Measurements from ENCODE around the gene SMIM1. TPM values are rescaled to one million over a fixed set of nuclear protein-coding genes. Genes with fewer than 3 reads are reported as not detected.
A peak's percentile ranks its signal among the peaks of the same experiment; 100 is the strongest.
"Not testable (repeated sequence)": the region's sequence is repeated elsewhere in the genome, so short reads cannot be mapped to it uniquely, and the experiment has no call there.

SMIM1 gene
- total RNA-seq, 1 donor from 2014 or later, result 1.3 TPM

DNA sequence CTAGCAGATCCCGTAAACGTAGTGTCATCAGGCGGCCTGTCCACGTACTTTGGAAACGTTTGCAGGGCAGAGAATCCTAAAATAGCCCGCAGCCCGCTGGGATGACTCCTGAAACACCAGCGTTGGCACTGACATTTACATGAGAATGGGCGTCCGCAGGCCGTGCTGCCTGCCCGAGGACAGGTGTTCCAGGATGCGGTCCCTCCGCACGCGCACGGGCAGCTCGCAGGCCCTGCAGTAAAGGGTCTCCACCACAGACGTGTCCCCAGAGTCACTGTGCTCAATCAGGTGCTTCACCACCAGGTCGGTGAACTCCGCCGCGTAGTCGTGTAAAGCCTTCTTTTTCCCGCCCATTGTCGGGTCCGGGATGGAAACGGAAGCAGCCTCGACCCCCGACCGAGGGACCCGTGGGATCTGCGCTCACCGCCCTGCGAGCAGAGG, 26.1 kb upstream of the SMIM1 start:
- H3K27me3 Mint-ChIP-seq (ENCODE audit: unreplicated experiment), result peaks cover 21% of the 10 kb centered on the region
- peak overlapping the region; percentile 47 for H3K27ac Mint-ChIP-seq (ENCODE audit: unreplicated experiment)
- H3K36me3 Mint-ChIP-seq (ENCODE audit: unreplicated experiment), result peaks cover 11% of the 10 kb centered on the region
- peaks cover 24% of the 10 kb centered on the region for H3K4me1 Mint-ChIP-seq (ENCODE audit: unreplicated experiment)
- H3K4me3 Mint-ChIP-seq (ENCODE audit: unreplicated experiment), result peak overlapping the region; percentile 74
- no peaks in the 10 kb centered on the region for H3K9me3 Mint-ChIP-seq (ENCODE audit: unreplicated experiment)
- TF ChIP-seq, protein P1, sequence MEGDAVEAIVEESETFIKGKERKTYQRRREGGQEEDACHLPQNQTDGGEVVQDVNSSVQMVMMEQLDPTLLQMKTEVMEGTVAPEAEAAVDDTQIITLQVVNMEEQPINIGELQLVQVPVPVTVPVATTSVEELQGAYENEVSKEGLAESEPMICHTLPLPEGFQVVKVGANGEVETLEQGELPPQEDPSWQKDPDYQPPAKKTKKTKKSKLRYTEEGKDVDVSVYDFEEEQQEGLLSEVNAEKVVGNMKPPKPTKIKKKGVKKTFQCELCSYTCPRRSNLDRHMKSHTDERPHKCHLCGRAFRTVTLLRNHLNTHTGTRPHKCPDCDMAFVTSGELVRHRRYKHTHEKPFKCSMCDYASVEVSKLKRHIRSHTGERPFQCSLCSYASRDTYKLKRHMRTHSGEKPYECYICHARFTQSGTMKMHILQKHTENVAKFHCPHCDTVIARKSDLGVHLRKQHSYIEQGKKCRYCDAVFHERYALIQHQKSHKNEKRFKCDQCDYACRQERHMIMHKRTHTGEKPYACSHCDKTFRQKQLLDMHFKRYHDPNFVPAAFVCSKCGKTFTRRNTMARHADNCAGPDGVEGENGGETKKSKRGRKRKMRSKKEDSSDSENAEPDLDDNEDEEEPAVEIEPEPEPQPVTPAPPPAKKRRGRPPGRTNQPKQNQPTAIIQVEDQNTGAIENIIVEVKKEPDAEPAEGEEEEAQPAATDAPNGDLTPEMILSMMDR (IDR thresholded peaks at IDR 0.05), result no peak
- no peak for DNase-seq (ENCODE audit: extremely low spot score, unreplicated experiment)

DNA sequence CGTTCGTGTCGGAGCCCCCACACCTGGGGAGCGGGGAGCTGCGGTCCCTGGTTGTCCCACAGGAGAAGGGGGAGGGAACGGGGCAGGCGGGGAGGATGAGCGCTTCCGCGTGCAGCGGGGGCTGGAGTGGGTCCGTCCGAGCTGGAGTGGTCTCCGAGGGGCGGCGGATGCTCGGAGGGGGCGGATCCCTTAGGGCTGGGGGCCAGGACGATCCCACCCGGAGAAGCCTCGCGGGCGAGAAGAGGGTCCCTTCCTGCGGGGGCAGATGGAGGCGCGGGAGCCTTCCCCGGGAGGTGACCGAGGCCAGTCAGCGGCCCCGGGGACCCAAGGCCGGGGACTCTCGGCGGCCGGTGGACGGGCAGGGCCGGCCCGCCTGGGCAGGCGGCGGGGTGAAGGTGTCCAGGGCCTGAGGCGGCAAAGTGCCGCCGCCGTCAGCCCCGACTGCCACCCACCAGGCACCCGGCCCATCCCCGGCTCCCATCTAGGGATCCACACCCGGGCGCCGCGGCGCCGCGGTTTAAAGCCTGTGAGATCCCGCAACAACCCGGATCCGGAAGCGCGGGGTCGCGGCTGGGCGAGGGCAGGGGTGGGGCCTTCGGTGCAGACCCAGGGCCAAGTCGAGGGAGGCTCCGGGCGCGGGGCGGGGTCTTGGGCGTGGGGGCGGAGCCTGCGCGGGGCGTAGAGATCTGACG, 25.6 kb upstream of the SMIM1 start:
- no peak for DNase-seq (ENCODE audit: extremely low spot score, unreplicated experiment)
- Mint-ChIP-seq H3K27me3 (ENCODE audit: unreplicated experiment) (peaks cover 23% of the 10 kb centered on the region), H3K27ac (ENCODE audit: unreplicated experiment) (peak overlapping the region; percentile 47), H3K4me3 (ENCODE audit: unreplicated experiment) (peak overlapping the region; percentile 74), H3K36me3 (ENCODE audit: unreplicated experiment) (peaks cover 5% of the 10 kb centered on the region), H3K9me3 (ENCODE audit: unreplicated experiment) (no peaks in the 10 kb centered on the region), H3K4me1 (ENCODE audit: unreplicated experiment) (peaks cover 23% of the 10 kb centered on the region)
- TF ChIP-seq, protein P1 (IDR thresholded peaks at IDR 0.05), result no peak

- Mint-ChIP-seq H3K4me3 (ENCODE audit: unreplicated experiment) (peak overlapping the region; percentile 72), H3K27ac (ENCODE audit: unreplicated experiment) (no peak overlapping the region), H3K4me1 (ENCODE audit: unreplicated experiment) (peaks cover 23% of the 10 kb centered on the region), H3K36me3 (ENCODE audit: unreplicated experiment) (peaks cover under 1% of the 10 kb centered on the region), H3K27me3 (ENCODE audit: unreplicated experiment) (peaks cover 29% of the 10 kb centered on the region), H3K9me3 (ENCODE audit: unreplicated experiment) (no peaks in the 10 kb centered on the region)
- no peak for DNase-seq (ENCODE audit: extremely low spot score, unreplicated experiment)
- TF ChIP-seq, protein P1 (IDR thresholded peaks at IDR 0.05), result no peak
These were observed 25.1 kb upstream of the SMIM1 start for GRCh38 chr1:3747522-3747848.

GRCh38 chr1:3747903-3748302, 24.6 kb upstream of the SMIM1 start:
- TF ChIP-seq, protein P1 (IDR thresholded peaks at IDR 0.05), result no peak
- Mint-ChIP-seq H3K36me3 (ENCODE audit: unreplicated experiment) (no peaks in the 10 kb centered on the region), H3K27me3 (ENCODE audit: unreplicated experiment) (peaks cover 30% of the 10 kb centered on the region), H3K9me3 (ENCODE audit: unreplicated experiment) (no peaks in the 10 kb centered on the region), H3K4me1 (ENCODE audit: unreplicated experiment) (peaks cover 23% of the 10 kb centered on the region), H3K27ac (ENCODE audit: unreplicated experiment) (no peak overlapping the region), H3K4me3 (ENCODE audit: unreplicated experiment) (peak overlapping the region; percentile 72)
- DNase-seq (ENCODE audit: extremely low spot score, unreplicated experiment), result no peak

DNA sequence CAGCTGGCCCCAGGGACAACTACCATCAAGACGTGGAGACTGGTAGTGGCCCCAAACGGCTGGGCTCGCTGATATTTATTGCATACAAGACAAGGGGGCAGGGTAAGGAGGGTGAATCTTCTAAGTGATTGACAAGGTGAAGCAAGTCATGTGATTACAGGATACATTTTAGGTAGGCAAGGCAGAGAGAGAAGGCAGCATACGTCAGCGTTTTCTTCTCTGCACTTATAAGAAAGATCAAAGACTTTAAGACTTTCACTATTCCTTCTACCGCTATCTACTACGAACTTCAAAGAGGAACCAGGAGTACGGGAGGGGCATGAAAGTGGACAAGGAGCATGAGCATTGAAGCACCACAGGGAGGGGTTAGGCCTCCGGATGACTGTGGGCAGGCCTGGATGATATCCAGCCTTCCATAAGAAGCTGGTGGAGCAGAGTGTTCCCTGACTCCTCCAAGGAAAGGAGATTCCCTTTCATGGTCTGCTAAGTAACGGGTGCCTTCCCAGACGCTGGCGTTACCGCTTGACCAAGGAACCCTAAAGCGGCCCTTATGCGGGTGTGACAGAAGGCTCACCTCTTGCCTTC, 24.1 kb upstream of the SMIM1 start:
- not testable (repeated sequence) for H3K9me3 Mint-ChIP-seq (ENCODE audit: unreplicated experiment); H3K36me3 Mint-ChIP-seq (ENCODE audit: unreplicated experiment); DNase-seq (ENCODE audit: extremely low spot score, unreplicated experiment); H3K27ac Mint-ChIP-seq (ENCODE audit: unreplicated experiment)
- Mint-ChIP-seq H3K4me1 (ENCODE audit: unreplicated experiment) (peaks cover 23% of the 10 kb centered on the region), H3K4me3 (ENCODE audit: unreplicated experiment) (peak overlapping the region; percentile 72), H3K27me3 (ENCODE audit: unreplicated experiment) (peaks cover 30% of the 10 kb centered on the region)

Measured in osteocyte (in vitro differentiated cells).